GM12878 (cell line): ENCODE measurements around the gene MAGI2. TPM values are rescaled to one million over a fixed set of nuclear protein-coding genes. Genes with fewer than 3 reads are reported as not detected.

Source experiments
- ATAC-seq: fragments of 200-7000 bp; cut with Tn5 transposase; 3 replicates; pipeline ENCODE4 v1.9.1; 2020; ENCODE audit warnings: mild to moderate bottlenecking, moderate library complexity
- BruUV-seq: library from RNA; stranded (reverse); fragments of 400-500 nt; replicated peaks from 2 replicates; lab custom pipeline; 2021; lab: Mats Ljungman, UMichigan
- CTCF ChIA-PET: fragments of 300-600 bp; sonication (Branson Sonifier 250); formaldehyde crosslinking; extraction: SDS; loops from one replicate; lab custom pipeline; 2021; ENCODE audit warnings: inconsistent platforms; lab: Yijun Ruan, JAX
- POLR2A ChIA-PET: fragments of 350-600 bp; formaldehyde crosslinking; extraction: SDS; loops from one replicate; lab custom pipeline; 2021; ENCODE audit warnings: inconsistent platforms; lab: Charles Lee
- RAD21 ChIA-PET: fragments of 300-600 bp; sonication (Branson Sonifier 250); formaldehyde crosslinking; loops from one replicate; lab custom pipeline; 2023; ENCODE audit warnings: antibody characterized with exemption; ENCODE audit not compliant: unreplicated experiment; lab: Charles Lee
- SMC1A ChIA-PET: fragments of 300-600 bp; sonication (Branson Sonifier 250); formaldehyde crosslinking; loops from one replicate; lab custom pipeline; 2023; ENCODE audit not compliant: unreplicated experiment, uncharacterized antibody; lab: Charles Lee
- DNase-seq: peaks from one replicate; pipeline ENCODE4 v3.0.0-alpha.2; 2011; ENCODE audit warnings: low read depth, low spot score
- FAIRE-seq: peaks from 3 replicates; lab custom pipeline; 2011; peaks lifted over from hg19 to GRCh38; lab: Jason Lieb, UNC
- H2AFZ ChIP-seq: 2 replicates; pipeline ENCODE4 v1.6.0; 2011; ENCODE audit warnings: low read depth, low read length, control low read depth; ENCODE audit not compliant: control insufficient read depth
- H3K27ac ChIP-seq: 2 replicates; pipeline ENCODE4 v1.5.1; 2011; ENCODE audit warnings: control low read depth; ENCODE audit not compliant: control insufficient read depth, insufficient read depth
- H3K27me3 ChIP-seq, 2 experiments: replicated peaks in 1 of 2; 2 replicates each; pipeline versions ENCODE4 v1.6.0 to v1.6.1; 2011; ENCODE audit warnings: low read length in 1 of 2; ENCODE audit not compliant: control insufficient read depth in 2 of 2, insufficient read depth in 2 of 2
- H3K36me3 ChIP-seq, 2 experiments: 2 replicates each; pipeline ENCODE4 v1.5.1; 2011; ENCODE audit warnings: low read length in 1 of 2; ENCODE audit not compliant: control insufficient read depth in 2 of 2, insufficient read depth in 2 of 2
- H3K4me1 ChIP-seq: 2 replicates; pipeline ENCODE4 v1.6.1; 2011; ENCODE audit warnings: mild to moderate bottlenecking, low read length, moderate library complexity, mixed read lengths; ENCODE audit not compliant: control insufficient read depth, insufficient read depth
- H3K4me2 ChIP-seq: 2 replicates; pipeline ENCODE4 v1.6.0; 2011; ENCODE audit warnings: control low read depth; ENCODE audit not compliant: control insufficient read depth, insufficient read depth
- H3K4me3 ChIP-seq: fragments of 200-600 bp; sonication (generic); 2 replicates; pipeline ENCODE4 v1.5.1; 2016
- H3K79me2 ChIP-seq: 2 replicates; pipeline ENCODE4 v1.6.0; 2011; ENCODE audit warnings: low read length; ENCODE audit not compliant: control insufficient read depth, insufficient read depth
- H3K9ac ChIP-seq: 2 replicates; pipeline ENCODE4 v1.8.0; 2011; ENCODE audit warnings: low read length, control low read depth, mixed read lengths; ENCODE audit not compliant: control insufficient read depth, insufficient read depth
- H3K9me3 ChIP-seq: replicated peaks from 3 replicates; pipeline ENCODE4 v1.5.1; 2011; ENCODE audit warnings: mild to moderate bottlenecking, low read length; ENCODE audit not compliant: control insufficient read depth, insufficient read depth
- H4K20me1 ChIP-seq: 2 replicates; pipeline ENCODE4 v1.6.0; 2011; ENCODE audit not compliant: control insufficient read depth, insufficient read depth
- ASH2L ChIP-seq: fragments of 300-600, 200-600 bp; sonication (generic); IDR thresholded peaks from 2 replicates; pipeline ENCODE4 v1.6.1; 2017; ENCODE audit warnings: low read depth, mild to moderate bottlenecking, borderline replicate concordance
- BACH1 ChIP-seq: fragments of 450-650 bp; IDR thresholded peaks from 2 replicates; pipeline ENCODE4 v1.6.1; 2017; ENCODE audit warnings: mild to moderate bottlenecking, borderline replicate concordance
- EZH2 ChIP-seq: IDR thresholded peaks from 2 replicates; pipeline ENCODE4 v1.6.1; 2012; ENCODE audit warnings: low read depth, mild to moderate bottlenecking, control low read depth, inconsistent platforms, low read length, borderline replicate concordance; ENCODE audit not compliant: control insufficient read depth
- FOS ChIP-seq: IDR thresholded peaks from 3 replicates; pipeline ENCODE4 v1.6.1; 2011; ENCODE audit warnings: borderline replicate concordance; ENCODE audit not compliant: insufficient read length; ENCODE audit errors: extremely low read depth
- IKZF2 ChIP-seq, 2 experiments: fragments of 450-650 bp; IDR thresholded peaks; 2 replicates each; pipeline ENCODE4 v1.6.1; 2017; ENCODE audit warnings: mild to moderate bottlenecking in 2 of 2, moderate library complexity in 2 of 2
- KLF5 ChIP-seq: fragments of 450-650 bp; IDR thresholded peaks from 2 replicates; pipeline ENCODE4 v1.6.1; 2014; ENCODE audit warnings: mild to moderate bottlenecking; ENCODE audit not compliant: partially characterized antibody
- NBN ChIP-seq: fragments of 450-650 bp; IDR thresholded peaks from 2 replicates; pipeline ENCODE4 v1.6.1; 2016
- NFXL1 ChIP-seq: fragments of 450-650 bp; IDR thresholded peaks from 2 replicates; pipeline ENCODE4 v1.6.1; 2017; ENCODE audit warnings: antibody characterized with exemption, mild to moderate bottlenecking, borderline replicate concordance
- POLR2A ChIP-seq: IDR thresholded peaks from 2 replicates; pipeline ENCODE4 v1.6.1; 2011; ENCODE audit warnings: low read depth, mild to moderate bottlenecking, low read length
- RAD51 ChIP-seq: fragments of 450-650 bp; IDR thresholded peaks from 2 replicates; pipeline ENCODE4 v1.6.1; 2016; ENCODE audit warnings: moderate library complexity, mild to moderate bottlenecking, inconsistent platforms
- RBBP5 ChIP-seq: fragments of 200-600 bp; sonication (generic); conservative IDR thresholded peaks from 2 replicates; pipeline ENCODE4 v1.6.1; 2016
- SUZ12 ChIP-seq: fragments of 200-600 bp; sonication (generic); IDR thresholded peaks from one replicate; pipeline ENCODE4 v1.6.1; 2018; ENCODE audit warnings: antibody characterized with exemption, mild to moderate bottlenecking; ENCODE audit not compliant: unreplicated experiment
- TARDBP ChIP-seq: IDR thresholded peaks from 2 replicates; pipeline ENCODE4 v1.6.1; 2016; ENCODE audit warnings: borderline replicate concordance
- TBL1XR1 ChIP-seq: IDR thresholded peaks from 2 replicates; pipeline ENCODE4 v1.6.1; 2012; ENCODE audit warnings: low read depth, low read length, improper control_type of control experiment
- ZNF274 ChIP-seq: IDR thresholded peaks from one replicate; pipeline ENCODE4 v1.8.0; 2011; ENCODE audit not compliant: insufficient read length, insufficient read depth
- WGBS: methylation state at CpG from one replicate; pipeline ENCODE4 v1.1.6; 2016; ENCODE audit warnings: low lambda C conversion rate; ENCODE audit not compliant: insufficient replicate concordance, insufficient coverage; ENCODE audit errors: missing lambda C conversion rate; 5-methylcytosine and 5-hydroxymethylcytosine counted together
- in situ Hi-C: fragments of 300-500 bp; cut with MboI; formaldehyde crosslinking; loops from 9 replicates; pipeline ENCODE4 v1.14.3; 2018; ENCODE audit warnings: mixed read lengths
- intact Hi-C: fragments of 100-400 bp; cut with micrococcal nuclease; formaldehyde crosslinking; loops from one replicate; pipeline ENCODE4 v1.14.2; 2022; ENCODE audit not compliant: unreplicated experiment
- polyA plus RNA-seq, 11 experiments: library from polyadenylated mRNA; depleted of rRNA in 4 of 11; unstranded in 6 of 11; stranded (reverse) in 5 of 11; fragments of >200 nt; fragmentation: Nextera tagmentation in 4 of 11; fragmentation: Illumina TruSeq in 1 of 11; extraction: Ambion mirVana in 4 of 11; extraction: Trizol in 1 of 11; gene quantifications; 1 replicate in 1 of 11; 2 replicates in 10 of 11; pipeline versions ENCODE4 v1.2.1 to v1.2.3, GENCODE V29; 2011 to 2016; ENCODE audit warnings: inconsistent platforms in 2 of 11, missing spikeins in 2 of 11, low read depth in 1 of 11
- total RNA-seq, 4 experiments: library from RNA; depleted of rRNA in 3 of 4; stranded (reverse); fragments of >200 nt in 3 of 4; fragmentation: Illumina TruSeq in 1 of 4; extraction: Trizol in 1 of 4; gene quantifications; 2 replicates each; pipeline versions ENCODE4 v1.2.1 to v1.2.3, GENCODE V29; 2013 to 2021
- TF ChIP-seq, protein P1 (sequence below): IDR thresholded peaks from 2 replicates; pipeline ENCODE4 v1.6.1; 2012; ENCODE audit warnings: low read depth, low read length, improper control_type of control experiment
- TF ChIP-seq, protein P2 (sequence below): IDR thresholded peaks from 2 replicates; pipeline ENCODE4 v1.6.1; 2012; ENCODE audit warnings: improper control_type of control experiment, low read depth, low read length; ENCODE audit not compliant: insufficient replicate concordance
- TF ChIP-seq, protein P3 (sequence below): IDR thresholded peaks from 2 replicates; pipeline ENCODE4 v1.6.1; 2012; ENCODE audit warnings: low read depth, low read length, improper control_type of control experiment

MAGI2 gene
- total and polyA plus RNA-seq, 10 of the 15 experiments (the other 5 are each of a cell fraction or from before 2014, with no cell fraction given), result 0.01 to 0.31 (median 0.05) TPM; not detected in 2

DNA sequence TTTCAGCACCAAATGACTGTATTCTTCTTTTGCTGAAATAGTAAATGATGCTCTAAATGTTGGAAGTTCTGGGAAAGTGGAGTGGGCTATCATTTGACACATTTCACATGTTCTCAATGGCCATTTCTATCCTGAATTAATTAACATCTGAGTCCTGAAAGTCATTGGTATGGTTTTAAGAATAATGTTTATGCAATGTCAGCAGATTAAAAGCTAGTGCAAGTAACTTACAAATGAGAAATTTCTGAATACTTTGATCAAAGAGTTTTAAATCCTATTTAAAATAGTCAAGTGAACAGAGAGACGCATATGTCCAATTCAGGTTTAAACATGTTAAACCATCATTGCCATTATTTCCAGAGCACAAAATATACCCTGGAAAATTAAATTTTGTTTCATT is 1146.8 kb downstream of the MAGI2 start:
- no peak overlapping the region for H3K4me3 ChIP-seq
- CTCF ChIA-PET, result no interaction called here
- no peak overlapping the region for H3K4me2 ChIP-seq
- SMC1A ChIA-PET, result interaction anchor here (1.1 kb wide), 1 partner anchor 10 kb away, joined by 3 read pairs; no protein-coding TSS in a partner anchor
- no peak for FAIRE-seq
- no peak overlapping the region for H3K9ac ChIP-seq
- POLR2A ChIA-PET, result no interaction called here
- no peak overlapping the region for H2AFZ ChIP-seq
- H3K36me3 ChIP-seq, result no peaks in the 10 kb centered on the region
- no peak overlapping the region for H3K27ac ChIP-seq
- TF ChIP-seq, protein P1, sequence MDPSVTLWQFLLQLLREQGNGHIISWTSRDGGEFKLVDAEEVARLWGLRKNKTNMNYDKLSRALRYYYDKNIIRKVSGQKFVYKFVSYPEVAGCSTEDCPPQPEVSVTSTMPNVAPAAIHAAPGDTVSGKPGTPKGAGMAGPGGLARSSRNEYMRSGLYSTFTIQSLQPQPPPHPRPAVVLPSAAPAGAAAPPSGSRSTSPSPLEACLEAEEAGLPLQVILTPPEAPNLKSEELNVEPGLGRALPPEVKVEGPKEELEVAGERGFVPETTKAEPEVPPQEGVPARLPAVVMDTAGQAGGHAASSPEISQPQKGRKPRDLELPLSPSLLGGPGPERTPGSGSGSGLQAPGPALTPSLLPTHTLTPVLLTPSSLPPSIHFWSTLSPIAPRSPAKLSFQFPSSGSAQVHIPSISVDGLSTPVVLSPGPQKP, result no peak
- TF ChIP-seq EZH2, result no peak
- TF ChIP-seq BACH1, result no peak
- no peak for TF ChIP-seq RBBP5
- TF ChIP-seq IKZF2 (IDR thresholded peaks at IDR 0.05), result no peak
- TF ChIP-seq FOS, result no peak
- TF ChIP-seq ASH2L, result no peak
- TF ChIP-seq, protein P2, sequence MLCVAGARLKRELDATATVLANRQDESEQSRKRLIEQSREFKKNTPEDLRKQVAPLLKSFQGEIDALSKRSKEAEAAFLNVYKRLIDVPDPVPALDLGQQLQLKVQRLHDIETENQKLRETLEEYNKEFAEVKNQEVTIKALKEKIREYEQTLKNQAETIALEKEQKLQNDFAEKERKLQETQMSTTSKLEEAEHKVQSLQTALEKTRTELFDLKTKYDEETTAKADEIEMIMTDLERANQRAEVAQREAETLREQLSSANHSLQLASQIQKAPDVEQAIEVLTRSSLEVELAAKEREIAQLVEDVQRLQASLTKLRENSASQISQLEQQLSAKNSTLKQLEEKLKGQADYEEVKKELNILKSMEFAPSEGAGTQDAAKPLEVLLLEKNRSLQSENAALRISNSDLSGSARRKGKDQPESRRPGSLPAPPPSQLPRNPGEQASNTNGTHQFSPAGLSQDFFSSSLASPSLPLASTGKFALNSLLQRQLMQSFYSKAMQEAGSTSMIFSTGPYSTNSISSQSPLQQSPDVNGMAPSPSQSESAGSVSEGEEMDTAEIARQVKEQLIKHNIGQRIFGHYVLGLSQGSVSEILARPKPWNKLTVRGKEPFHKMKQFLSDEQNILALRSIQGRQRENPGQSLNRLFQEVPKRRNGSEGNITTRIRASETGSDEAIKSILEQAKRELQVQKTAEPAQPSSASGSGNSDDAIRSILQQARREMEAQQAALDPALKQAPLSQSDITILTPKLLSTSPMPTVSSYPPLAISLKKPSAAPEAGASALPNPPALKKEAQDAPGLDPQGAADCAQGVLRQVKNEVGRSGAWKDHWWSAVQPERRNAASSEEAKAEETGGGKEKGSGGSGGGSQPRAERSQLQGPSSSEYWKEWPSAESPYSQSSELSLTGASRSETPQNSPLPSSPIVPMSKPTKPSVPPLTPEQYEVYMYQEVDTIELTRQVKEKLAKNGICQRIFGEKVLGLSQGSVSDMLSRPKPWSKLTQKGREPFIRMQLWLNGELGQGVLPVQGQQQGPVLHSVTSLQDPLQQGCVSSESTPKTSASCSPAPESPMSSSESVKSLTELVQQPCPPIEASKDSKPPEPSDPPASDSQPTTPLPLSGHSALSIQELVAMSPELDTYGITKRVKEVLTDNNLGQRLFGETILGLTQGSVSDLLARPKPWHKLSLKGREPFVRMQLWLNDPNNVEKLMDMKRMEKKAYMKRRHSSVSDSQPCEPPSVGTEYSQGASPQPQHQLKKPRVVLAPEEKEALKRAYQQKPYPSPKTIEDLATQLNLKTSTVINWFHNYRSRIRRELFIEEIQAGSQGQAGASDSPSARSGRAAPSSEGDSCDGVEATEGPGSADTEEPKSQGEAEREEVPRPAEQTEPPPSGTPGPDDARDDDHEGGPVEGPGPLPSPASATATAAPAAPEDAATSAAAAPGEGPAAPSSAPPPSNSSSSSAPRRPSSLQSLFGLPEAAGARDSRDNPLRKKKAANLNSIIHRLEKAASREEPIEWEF, result no peak
- TF ChIP-seq NBN, result no peak
- no peak for TF ChIP-seq TBL1XR1
- no peak for TF ChIP-seq POLR2A
- no peak for TF ChIP-seq KLF5
- no peak for TF ChIP-seq TARDBP
- TF ChIP-seq, protein P3, sequence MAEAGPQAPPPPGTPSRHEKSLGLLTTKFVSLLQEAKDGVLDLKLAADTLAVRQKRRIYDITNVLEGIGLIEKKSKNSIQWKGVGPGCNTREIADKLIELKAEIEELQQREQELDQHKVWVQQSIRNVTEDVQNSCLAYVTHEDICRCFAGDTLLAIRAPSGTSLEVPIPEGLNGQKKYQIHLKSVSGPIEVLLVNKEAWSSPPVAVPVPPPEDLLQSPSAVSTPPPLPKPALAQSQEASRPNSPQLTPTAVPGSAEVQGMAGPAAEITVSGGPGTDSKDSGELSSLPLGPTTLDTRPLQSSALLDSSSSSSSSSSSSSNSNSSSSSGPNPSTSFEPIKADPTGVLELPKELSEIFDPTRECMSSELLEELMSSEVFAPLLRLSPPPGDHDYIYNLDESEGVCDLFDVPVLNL, result no peak
- no peak for TF ChIP-seq SUZ12
- no peak for TF ChIP-seq ZNF274
- TF ChIP-seq NFXL1, result no peak
- TF ChIP-seq RAD51, result no peak
- no peaks in the 10 kb centered on the region for H3K9me3 ChIP-seq
- ATAC-seq, result no peak
- H4K20me1 ChIP-seq, result no peaks in the 10 kb centered on the region
- RAD21 ChIA-PET, result no interaction called here
- no peaks in the 10 kb centered on the region for H3K4me1 ChIP-seq
- no TSS peak for BruUV-seq
- in situ Hi-C loops (no loop called here), intact Hi-C loops (no loop called here)
- 96% methylated on average over 1 of the region's 1 CpG for WGBS
- DNase-seq, result no peak
- no peaks in the 10 kb centered on the region for H3K79me2 ChIP-seq
- H3K27me3 ChIP-seq, result no peaks in the 10 kb centered on the region
